Ureter (tissue), 1 donor: ENCODE results near the gene UPK3B. TPM values are rescaled to one million over a fixed set of nuclear protein-coding genes. Genes with fewer than 3 reads are reported as not detected.
"Not testable (repeated sequence)": the region's sequence is repeated elsewhere in the genome, so short reads cannot be mapped to it uniquely, and the experiment has no call there.

ENCODE experiments used
- DNase-seq: peaks from one replicate; pipeline ENCODE4 v3.0.0-alpha.2; 2020; ENCODE audit warnings: low spot score
- total RNA-seq: library from RNA; stranded (reverse); gene quantifications from one replicate; pipeline ENCODE4 v1.2.4, GENCODE V29; 2023
- donor health status: DM: yes; HTN: yes; CAD: no.

The UPK3B gene
- 111 TPM for total RNA-seq

- DNase-seq = peak; percentile 75
Observed at GRCh38 chr7:76509931-76510877, at the start of gene UPK3B. TSS of gene UPK3B (plus strand) at chr7:76510552. CDS start at chr7:76510653, 101 bp downstream.

- DNase-seq = not testable (repeated sequence)
Observed at GRCh38 chr7:76460767-76461166, 49.6 kb upstream of the UPK3B start.

DNA sequence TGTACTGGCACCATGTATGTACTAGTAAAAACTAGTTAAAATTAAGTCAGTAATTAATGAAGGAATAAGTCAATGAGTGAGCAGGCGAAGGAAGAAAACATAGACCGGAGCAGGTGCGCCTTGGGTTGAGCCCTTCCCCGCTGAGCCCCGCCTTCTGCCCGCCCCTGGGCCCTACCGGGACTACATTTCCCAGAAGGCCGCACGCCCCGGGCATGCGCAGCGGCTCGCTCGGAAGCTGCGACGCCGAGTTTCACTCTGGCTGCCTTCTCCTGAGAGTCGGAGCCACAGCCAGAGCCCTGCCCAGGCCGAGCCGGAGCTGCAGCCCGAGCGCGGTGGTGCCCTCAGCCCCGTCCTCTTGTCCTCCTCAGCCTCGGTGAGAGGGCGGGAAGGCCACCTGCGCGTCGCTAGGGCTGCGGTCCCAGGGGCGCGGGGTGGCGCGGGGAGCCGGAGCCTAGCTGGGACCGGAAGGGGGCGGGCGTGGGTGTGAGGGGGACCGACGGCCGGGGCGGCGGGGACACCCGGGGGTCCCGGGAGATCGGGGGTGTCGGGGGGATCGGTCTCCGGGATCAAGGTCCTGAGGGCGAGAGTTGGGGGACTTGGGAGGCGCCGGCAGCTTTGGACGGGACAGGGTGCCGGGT lies 48.8 kb upstream of the UPK3B start, which contains the start of gene DTX2:
DTX2 (plus strand) TSS at position 246 of the 638 bp plus-strand sequence. CDS start 18,801 bp downstream, outside the sequence.
- DNase-seq = not testable (repeated sequence)

DNA sequence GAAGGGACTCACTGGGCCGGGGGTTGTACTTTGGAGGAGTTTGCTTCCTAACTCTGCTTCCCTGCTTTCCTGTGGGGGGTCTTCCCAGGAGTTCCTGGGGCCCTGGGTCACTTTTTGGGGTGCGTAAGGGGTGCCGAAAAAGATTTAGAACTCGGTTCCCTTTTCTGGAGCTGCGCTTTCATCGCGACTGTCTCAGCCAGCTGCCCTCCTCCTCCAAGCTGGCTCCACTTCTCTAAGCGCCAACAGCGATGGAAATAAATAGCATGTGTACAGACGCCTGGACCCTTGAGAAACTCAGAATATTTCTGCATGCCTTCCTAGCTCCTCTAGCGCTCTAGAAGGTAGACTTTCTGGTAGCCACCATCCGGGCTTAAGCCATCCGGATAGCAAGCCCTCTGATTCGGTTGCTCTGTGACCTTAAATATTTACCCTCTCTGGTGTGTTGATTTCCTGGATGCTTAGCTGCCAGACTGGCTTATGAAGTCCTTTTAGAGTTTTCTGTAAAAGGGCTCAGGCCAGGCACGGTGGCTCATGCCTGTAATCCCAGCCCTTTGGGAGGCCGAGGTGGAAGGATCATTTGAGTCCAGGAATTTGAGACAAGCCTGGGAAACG lies 48.0 kb upstream of the UPK3B start:
- not testable (repeated sequence) for DNase-seq

DNA sequence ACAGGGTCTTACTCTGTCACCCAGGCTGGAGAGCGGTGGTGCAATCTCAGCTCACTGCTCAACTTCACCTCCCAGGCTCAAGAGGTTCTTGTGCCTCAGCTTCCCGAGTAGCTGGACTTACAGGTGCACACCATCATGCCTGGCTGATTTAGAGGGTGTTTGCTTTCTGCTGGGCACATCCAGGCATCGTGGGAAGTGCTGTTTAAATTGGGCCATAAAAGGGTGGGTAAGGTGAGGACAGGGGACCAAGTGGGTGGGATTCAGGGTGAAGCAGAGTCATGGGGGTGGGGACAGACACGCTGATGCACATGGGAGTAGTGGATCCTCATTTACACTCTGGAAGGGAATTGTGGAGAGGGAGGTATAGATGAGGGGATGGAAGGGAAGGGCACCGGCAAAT lies 45.4 kb upstream of the UPK3B start:
- DNase-seq = not testable (repeated sequence)

GRCh38 chr7:76465950-76466349 lies 44.4 kb upstream of the UPK3B start:
- DNase-seq = not testable (repeated sequence)

GRCh38 chr7:76467743-76468404 lies 42.5 kb upstream of the UPK3B start:
- DNase-seq = peak; percentile 84

DNA sequence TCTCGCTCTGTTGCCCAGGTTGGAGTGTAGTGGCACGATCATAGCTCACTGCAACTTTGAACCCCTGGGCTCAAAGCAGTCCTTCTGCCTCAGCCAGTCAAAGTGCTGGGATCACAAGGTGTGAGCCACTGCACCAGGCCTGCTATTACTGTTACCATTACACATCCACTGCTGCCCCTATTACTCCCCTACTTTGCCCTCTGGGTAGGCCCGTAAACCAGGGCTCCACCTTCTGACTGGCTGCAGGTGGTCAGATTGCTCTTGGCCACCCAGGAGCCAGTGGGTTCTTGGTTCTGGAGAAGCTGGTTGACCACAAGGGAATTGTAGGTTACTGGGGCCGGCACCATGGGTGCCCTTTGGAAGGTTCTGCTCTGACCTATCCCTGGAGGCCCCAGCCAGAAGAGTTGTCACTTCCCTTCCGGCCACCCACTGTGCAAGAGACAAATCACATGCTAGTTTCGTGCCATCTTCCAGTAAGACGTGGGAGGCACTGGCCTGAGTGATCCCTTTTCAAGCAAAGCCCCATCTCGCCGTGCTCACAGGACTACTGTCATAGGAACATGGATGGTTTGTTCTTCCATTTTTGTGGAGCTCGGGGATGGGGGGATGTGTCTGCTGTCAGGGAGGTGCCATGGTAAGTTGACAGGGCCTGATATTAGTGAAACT lies 38.7 kb upstream of the UPK3B start:
- not testable (repeated sequence) for DNase-seq

GRCh38 chr7:76473097-76473496 lies 37.3 kb upstream of the UPK3B start:
- DNase-seq = not testable (repeated sequence)

DNA sequence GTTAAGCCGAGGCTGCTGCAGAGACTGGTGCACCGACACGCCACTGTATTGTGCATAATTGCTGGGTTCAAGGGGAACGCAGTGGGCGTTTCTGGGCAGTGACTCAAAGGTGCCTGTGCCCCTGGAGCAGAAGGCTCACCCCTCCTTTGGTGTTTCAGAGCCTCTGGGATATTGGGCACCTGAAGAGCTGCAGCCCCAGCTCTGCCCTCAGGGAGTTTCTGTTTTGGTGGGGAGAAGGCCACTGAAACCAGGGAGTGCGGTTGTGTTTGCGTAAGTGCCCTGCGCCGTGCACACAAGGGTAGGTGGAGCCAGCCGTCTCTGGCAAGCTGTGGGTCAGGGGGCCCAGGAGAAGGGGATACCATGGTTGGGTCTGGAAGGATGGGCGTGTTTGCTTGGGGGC lies 34.1 kb upstream of the UPK3B start:
- not testable (repeated sequence) for DNase-seq

GRCh38 chr7:76476742-76477474 lies 33.4 kb upstream of the UPK3B start:
- not testable (repeated sequence) for DNase-seq

GRCh38 chr7:76479628-76480027 lies 30.7 kb upstream of the UPK3B start:
- not testable (repeated sequence) for DNase-seq

- DNase-seq = not testable (repeated sequence)
Observed at GRCh38 chr7:76480403-76481253, 29.7 kb upstream of the UPK3B start.

GRCh38 chr7:76482660-76483059 lies 27.7 kb upstream of the UPK3B start:
- DNase-seq = not testable (repeated sequence)

GRCh38 chr7:76483081-76483480 lies 27.3 kb upstream of the UPK3B start:
- not testable (repeated sequence) for DNase-seq

- not testable (repeated sequence) for DNase-seq
Observed at GRCh38 chr7:76484456-76484855, 25.9 kb upstream of the UPK3B start.

DNA sequence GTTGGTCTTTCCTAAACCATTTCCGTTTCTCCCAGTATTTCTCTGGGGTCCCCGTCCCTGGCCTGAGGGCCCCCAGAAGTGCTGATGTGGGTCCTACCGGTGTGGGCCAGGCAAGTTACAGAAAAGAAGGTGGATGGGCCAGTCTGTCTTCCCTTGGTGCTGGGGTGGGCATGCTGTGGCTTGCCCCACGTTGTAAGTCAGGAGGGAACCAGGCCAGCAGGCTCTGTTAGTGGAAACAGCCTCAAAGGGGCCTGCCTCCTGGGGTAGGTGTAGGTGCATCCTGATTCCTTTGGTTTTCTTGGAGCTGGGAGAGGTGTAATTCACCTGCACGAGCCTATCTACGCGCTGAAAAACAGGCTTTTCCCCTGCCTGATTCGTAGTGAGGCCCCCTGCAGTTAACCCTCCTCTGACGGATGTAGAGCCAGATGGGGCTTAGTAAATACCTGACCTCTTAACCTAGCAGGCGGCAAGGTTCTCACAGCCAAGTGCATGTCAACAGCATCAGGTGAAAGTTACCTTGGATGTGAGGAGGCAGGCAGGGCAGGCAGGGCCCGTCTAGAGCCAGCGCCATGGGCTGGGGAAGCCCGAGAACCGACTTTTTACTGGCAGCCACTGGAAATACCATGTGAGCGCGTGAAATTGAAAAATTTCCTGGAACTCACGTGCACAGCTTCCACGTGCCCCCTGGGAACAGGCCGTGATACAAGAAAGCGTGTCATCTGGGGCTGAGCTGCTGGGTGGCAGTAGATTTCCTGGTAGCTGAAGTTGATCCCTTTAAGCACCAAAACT lies 24.3 kb upstream of the UPK3B start:
- not testable (repeated sequence) for DNase-seq

DNA sequence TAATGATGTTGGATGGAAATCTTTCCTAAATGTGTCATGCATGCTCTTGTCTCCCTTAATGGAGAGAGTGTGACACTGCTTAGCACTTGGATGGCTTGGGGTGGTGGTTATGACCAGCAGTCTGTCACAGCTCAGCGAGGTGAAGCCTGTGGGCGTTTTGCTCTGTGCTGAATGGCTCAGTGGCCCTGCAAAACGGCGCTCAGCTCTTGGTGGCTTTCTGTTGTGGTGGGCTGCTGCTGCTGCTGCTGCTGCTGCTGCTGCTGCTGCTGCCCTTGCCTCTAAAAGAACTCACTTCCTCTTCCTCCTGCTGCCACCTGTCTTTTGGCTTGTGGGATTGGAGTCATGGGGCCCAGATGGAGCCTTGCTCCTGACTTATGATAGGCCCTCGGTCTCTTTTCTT lies 23.7 kb upstream of the UPK3B start:
- not testable (repeated sequence) for DNase-seq
